Measurements from ENCODE around the gene MAP4K4.
A peak's percentile ranks its signal among the peaks of the same experiment; 100 is the strongest.

MAP4K4 gene

DNA sequence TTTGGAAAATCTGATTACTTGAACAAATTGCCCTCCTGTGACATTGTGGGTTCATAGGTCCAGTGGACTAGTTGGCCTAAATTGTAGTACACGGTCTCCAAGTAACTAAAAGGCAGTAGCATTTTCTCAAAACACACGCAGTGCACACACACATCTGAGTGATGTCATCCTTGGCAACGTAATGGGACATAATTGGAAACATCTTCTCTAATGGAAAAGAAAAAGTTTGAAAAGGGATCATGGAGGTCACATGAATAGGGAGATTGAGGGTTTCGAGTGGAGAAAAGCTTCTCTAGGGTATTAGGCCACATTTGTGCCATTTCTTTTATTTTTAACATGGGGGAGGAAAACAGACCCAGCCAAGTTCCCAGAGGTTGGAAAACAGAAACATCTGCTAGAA, 93.3 kb downstream of the MAP4K4 start:
- peak; percentile 79 for DNase-seq (ENCODE audit: low read depth)

DNA sequence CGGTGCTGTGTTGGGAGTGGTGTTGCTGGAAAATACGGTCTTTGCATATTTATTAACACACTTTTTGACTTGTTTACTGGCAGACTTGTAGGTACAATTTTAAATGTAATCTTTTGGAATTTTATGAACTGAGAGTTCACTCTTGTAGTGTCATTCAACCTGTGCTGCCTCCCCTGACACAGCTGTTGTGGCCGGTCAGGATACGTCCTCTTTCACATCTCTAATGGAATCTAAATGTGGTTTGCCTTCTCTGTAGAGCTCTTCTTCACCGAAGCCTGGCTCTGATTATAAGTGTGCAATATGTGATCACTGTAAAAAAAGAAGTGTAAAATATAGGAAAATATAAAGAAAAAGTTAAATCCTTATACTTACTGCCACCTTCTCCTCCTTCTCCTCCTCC, 94.7 kb downstream of the MAP4K4 start:
- no peak for DNase-seq (ENCODE audit: low read depth)

DNA sequence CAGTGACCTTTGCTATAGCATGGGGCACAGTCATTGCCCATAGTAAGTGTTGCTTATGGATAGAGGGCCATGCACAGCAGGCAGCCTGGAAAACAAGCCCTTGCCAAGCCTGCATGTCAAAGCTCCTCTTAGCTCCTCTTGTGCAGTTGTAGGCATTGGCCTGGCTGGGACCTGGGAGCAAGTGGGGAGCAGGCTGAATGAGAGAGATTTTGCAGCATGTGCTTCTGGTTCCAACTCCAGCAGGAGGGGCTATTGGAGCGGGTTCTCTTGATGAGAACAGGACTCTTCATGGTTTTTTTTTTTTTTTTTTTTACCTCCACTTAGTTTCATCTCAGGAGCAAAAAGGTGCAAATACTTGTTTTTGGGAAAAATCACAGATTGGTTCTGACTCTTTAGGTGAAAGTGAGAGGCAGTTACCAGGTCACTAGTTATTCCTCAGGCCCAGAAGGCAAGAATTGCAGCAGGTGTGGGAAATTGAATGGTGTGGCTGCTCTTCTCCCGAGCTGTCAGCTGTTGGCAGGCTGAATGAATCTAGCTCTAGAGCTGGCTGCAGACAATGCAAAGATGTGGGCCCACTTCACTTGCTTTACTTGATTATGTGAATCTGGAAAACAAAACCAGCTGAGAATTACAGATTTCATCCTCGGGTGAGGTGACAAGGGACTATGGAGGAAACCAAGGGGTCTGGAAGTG, 95.9 kb downstream of the MAP4K4 start:
- no peak for DNase-seq (ENCODE audit: low read depth)

GRCh38 chr2:101794141-101794540, 96.6 kb downstream of the MAP4K4 start:
- no peak for DNase-seq (ENCODE audit: low read depth)

DNA sequence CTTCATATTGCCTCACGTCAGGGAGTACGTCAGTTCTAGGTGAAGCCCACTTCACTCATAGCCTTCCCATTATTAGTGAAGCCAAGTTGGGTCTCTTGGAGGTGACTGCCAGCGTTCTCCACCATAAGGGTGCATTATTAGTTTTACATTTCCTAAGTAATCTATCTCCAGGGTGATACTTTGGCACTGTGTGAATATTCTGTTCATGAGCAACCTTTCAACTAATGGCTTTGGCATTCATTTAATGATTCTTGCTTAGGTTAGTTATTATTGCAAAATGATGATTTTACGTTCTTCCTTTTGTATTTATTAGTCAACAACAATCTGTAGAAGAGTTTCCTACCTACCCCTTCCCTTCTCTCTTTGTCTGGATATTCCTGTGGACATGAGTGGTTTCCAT, 97.5 kb downstream of the MAP4K4 start:
- DNase-seq (ENCODE audit: low read depth), result no peak

DNA sequence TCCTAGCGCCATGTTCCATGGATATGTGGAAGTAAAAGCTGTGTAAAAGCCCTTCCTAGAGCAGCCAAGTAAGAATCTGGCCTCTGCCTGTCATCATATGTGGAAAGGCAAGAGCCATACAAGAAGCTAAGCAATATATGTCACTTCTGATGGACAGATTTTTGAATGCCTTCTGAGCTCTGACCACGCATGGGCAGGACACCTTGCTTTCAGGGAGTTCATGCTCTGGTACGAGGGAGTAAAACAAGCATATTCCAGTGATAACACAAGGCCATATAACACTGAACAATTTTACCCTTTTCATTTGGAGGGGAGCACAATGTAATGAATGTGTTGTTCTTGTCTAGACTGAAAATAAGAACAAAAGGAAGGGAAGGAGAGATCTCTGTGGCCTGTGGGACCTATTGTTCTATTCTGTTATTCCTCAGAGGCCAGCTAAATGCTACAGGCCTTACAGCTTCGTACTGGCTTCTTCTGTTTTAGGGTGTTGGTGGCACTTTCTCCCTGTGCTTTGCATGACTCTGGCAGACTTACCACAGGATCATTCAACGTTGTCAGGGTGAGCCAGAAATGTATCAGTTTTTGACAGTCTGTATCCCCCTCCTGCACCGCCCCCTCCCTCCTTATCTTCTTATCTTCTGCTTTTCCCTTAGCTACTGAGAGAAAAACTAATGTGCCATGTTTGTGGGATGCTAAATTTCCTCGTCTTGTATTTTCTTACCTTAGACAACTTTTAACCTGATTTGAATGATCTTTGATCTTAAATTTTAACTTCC, 99.5 kb downstream of the MAP4K4 start:
- no peak for DNase-seq (ENCODE audit: low read depth)

- no peak for DNase-seq (ENCODE audit: low read depth)
Measured at GRCh38 chr2:101801496-101801895, 104.0 kb downstream of the MAP4K4 start.

- DNase-seq (ENCODE audit: low read depth), result no peak
Measured at GRCh38 chr2:101802329-101802728, 104.8 kb downstream of the MAP4K4 start.

DNA sequence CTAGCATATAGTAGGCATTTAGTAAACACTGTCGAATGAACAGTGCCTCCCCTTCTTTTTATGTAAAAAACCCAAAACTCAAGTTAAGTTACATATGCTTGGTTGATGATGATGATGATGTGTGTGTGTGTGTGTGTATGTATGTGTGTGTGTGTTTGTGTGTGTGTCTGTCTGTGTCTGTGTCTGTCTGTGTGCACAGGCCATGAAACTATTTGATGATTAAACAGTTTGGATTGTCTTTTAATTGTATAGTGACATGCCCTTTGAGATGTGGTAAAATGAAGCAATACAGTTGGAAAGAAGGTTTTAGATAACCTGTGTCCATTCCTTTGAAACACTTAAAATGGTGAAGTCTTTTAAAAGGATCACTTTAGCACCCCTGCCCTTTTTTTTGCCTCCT, 105.6 kb downstream of the MAP4K4 start:
- no peak for DNase-seq (ENCODE audit: low read depth)

GRCh38 chr2:101803945-101804696, 106.6 kb downstream of the MAP4K4 start:
- no peak for DNase-seq (ENCODE audit: low read depth)

- no peak for DNase-seq (ENCODE audit: low read depth)
Measured at GRCh38 chr2:101805152-101806088, 107.9 kb downstream of the MAP4K4 start.

DNA sequence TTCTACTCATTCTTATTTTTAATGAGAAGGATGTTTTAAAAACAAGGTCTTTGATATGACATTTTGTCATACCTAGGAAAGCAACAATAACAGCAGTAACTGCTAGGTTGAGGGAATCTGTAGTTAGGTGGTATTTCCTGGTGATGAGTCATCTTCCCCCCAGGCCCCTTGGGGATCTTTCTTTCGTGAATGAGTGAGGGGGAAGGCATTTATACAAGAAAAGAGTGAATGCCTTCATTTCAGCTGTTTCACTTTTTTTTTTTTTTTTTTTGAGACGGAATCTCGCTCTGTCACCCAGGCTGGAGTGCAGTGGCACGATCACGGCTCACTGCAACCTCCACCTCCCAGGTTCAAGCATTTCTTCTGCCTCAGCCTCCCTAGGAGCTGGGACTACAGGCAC, 108.6 kb downstream of the MAP4K4 start:
- no peak for DNase-seq (ENCODE audit: low read depth)

GRCh38 chr2:101806701-101807100, 109.2 kb downstream of the MAP4K4 start:
- no peak for DNase-seq (ENCODE audit: low read depth)

- no peak for DNase-seq (ENCODE audit: low read depth)
Measured at GRCh38 chr2:101807242-101807641, 109.7 kb downstream of the MAP4K4 start.

GRCh38 chr2:101808006-101808562, 110.6 kb downstream of the MAP4K4 start:
- no peak for DNase-seq (ENCODE audit: low read depth)

GRCh38 chr2:101809698-101810097, 112.2 kb downstream of the MAP4K4 start:
- no peak for DNase-seq (ENCODE audit: low read depth)

GRCh38 chr2:101811226-101812015, 113.9 kb downstream of the MAP4K4 start:
- DNase-seq (ENCODE audit: low read depth), result no peak

DNA sequence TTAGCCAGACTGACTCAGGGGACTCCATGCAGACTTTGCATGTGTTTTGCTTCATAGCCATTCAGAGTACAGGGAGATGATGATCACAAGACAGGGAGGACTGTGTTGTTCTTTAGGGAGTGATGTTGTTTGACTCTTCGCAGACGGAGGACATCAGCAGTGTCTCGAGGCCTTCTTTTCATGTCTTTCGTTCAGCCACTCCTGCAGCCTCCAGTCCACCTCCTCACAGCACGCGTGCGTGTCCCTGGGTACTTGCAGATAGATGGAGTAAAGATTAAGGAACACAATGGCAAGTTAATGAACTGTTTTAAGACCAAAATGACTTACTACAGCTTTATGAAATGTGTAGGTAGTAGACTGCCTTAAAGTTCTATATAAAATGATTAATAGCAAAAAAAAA, 114.7 kb downstream of the MAP4K4 start:
- DNase-seq (ENCODE audit: low read depth), result no peak

DNA sequence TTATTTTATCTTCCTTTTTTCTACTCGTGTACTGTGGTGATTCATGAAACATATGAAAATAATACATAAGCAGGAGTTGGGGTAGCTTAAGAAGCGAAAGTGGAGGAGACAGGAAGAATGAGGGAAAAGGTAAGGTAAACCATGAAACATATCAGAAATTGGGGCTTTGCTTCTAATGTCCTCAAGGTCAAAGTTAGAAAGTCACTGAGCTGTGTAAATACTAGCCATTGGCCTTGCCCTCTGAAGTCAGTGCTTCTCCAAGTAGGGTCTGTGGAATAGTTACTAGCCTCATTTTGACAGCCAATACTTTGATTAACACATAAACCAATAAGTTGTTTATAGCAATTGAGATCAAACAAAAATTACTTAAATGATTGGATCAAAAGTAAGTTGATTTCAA, 117.2 kb downstream of the MAP4K4 start:
- DNase-seq (ENCODE audit: low read depth), result no peak

DNA sequence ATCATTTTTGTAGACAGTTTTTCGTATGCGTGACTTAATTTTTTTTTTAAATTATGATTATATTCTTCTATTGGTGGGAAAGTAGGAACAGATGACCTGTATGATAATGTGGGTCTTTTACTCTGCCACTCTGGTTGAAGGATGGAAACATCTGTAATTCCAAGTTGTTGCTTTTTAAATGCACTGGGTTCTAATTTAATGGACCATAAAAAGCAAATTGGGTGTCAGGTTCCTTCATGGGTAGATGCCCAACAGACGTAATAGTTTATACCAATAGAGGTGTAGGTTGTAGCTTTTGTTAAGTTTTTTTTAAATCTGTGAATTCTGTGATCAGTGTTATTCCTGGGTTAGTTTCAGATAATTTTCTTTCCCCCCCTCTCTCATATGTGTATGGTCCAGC, 117.6 kb downstream of the MAP4K4 start:
- no peak for DNase-seq (ENCODE audit: low read depth)
